MM.1S (cell line): ENCODE results near the gene DPH6.

Experiments used
- CTCF ChIP-seq: fragments of 300-600 bp; sonication (generic); IDR thresholded peaks from 2 replicates; pipeline ENCODE4 v1.5.1; 2016; ENCODE audit warnings: antibody characterized with exemption, low read length, mixed read lengths
- EZH2 ChIP-seq: fragments of 300-600 bp; sonication (generic); optimal IDR thresholded peaks from 2 replicates; pipeline ENCODE3; 2017; ENCODE audit warnings: low read depth, mild to moderate bottlenecking, antibody characterized with exemption, low read length, mixed read lengths
- EZH2phosphoT487 ChIP-seq: fragments of 300-600 bp; sonication (generic); IDR thresholded peaks from 2 replicates; pipeline ENCODE4 v1.6.1; 2018; ENCODE audit warnings: antibody characterized with exemption, low read length

GRCh38 chr15:35562641-35563040 is 16.7 kb upstream of the DPH6 start:
- no peak for TF ChIP-seq EZH2
- TF ChIP-seq CTCF = no peak
- no peak for TF ChIP-seq EZH2phosphoT487
